Brain microvascular endothelial cell (primary cell): ENCODE data around the gene EIF4A3.

Experiments
- DNase-seq: peaks from one replicate; pipeline ENCODE4 v3.0.0-alpha.2; 2020
- H3K27ac ChIP-seq: fragments of 250-450 bp; sonication (Bioruptor Pico); 2 replicates; pipeline ENCODE4 v1.5.1; 2020; ENCODE audit warnings: mild to moderate bottlenecking, moderate library complexity
- H3K27me3 ChIP-seq: fragments of 250-450 bp; sonication (Bioruptor Pico); replicated peaks from 2 replicates; pipeline ENCODE4 v1.5.1; 2020; ENCODE audit warnings: mild to moderate bottlenecking
- H3K36me3 ChIP-seq: fragments of 250-450 bp; sonication (Bioruptor Pico); replicated peaks from 2 replicates; pipeline ENCODE4 v1.5.1; 2020; ENCODE audit warnings: mild to moderate bottlenecking
- H3K4me3 ChIP-seq: 2 replicates; pipeline ENCODE4 v1.5.1; 2011; ENCODE audit warnings: low read depth, mild to moderate bottlenecking, control low read depth, low read length, moderate library complexity
- CTCF ChIP-seq: IDR thresholded peaks from 2 replicates; pipeline ENCODE4 v1.5.1; 2011; ENCODE audit warnings: low read depth, mild to moderate bottlenecking, moderate library complexity, low read length, control low read depth, inconsistent platforms; ENCODE audit errors: missing control alignments
- in situ Hi-C: cut with HindIII; loops from 2 replicates; pipeline ENCODE4 v1.10.0; 2017; ENCODE audit warnings: low sequenced_read_pairs, low pct_ligation_motif_present

Gene EIF4A3

GRCh38 chr17:80138856-80139426 lies 8.0 kb downstream of the EIF4A3 start:
- Histone ChIP-seq H3K27ac (no peak overlapping the region), H3K27me3 (no peaks in the 10 kb centered on the region), H3K4me3 (no peak overlapping the region), H3K36me3 (peaks cover 86% of the 10 kb centered on the region)
- in situ Hi-C loops, result no loop called here
- no peak for TF ChIP-seq CTCF
- no peak for DNase-seq

DNA sequence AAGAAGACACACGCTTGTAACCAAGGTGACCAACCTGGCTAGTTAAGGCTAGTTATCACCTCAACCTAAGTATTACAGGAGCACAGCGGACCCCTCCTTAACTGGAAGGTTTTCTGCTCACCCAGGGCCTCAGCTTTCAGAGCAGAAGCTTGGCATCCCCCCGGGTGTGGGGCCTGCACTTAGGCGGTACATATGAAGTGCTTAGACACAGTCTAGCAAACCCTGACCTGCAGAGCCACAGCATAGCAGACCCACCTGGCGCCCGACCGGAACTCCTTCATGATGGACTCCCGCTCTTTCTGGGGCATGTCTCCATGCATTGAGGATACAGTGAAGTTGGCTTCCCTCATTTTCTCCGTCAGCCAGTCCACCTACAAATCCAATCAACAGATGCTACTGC lies 9.8 kb downstream of the EIF4A3 start:
- in situ Hi-C loops, result no loop called here
- no peak for TF ChIP-seq CTCF

GRCh38 chr17:80133626-80133970 lies 13.3 kb downstream of the EIF4A3 start:
- H3K36me3 ChIP-seq, result peaks cover 55% of the 10 kb centered on the region

More for the DNA sequence above, 9.8 kb downstream of the EIF4A3 start:
- H3K36me3 ChIP-seq, result peaks cover 80% of the 10 kb centered on the region
- H3K27ac ChIP-seq, result no peak overlapping the region
- no peak for DNase-seq
- no peaks in the 10 kb centered on the region for H3K27me3 ChIP-seq
- H3K4me3 ChIP-seq, result no peak overlapping the region

GRCh38 chr17:80132906-80133625 lies 13.9 kb downstream of the EIF4A3 start:
- DNase-seq, result no peak
- H3K27ac ChIP-seq, result no peak overlapping the region
- TF ChIP-seq CTCF, result no peak
- H3K36me3 ChIP-seq, result peaks cover 49% of the 10 kb centered on the region
- H3K27me3 ChIP-seq, result no peaks in the 10 kb centered on the region
- in situ Hi-C loops, result no loop called here
- no peak overlapping the region for H3K4me3 ChIP-seq

More at GRCh38 chr17:80133626-80133970, 13.3 kb downstream of the EIF4A3 start:
- Histone ChIP-seq H3K27me3 (no peaks in the 10 kb centered on the region), H3K27ac (no peak overlapping the region), H3K4me3 (no peak overlapping the region)
- no peak for DNase-seq
- in situ Hi-C loops, result no loop called here
- TF ChIP-seq CTCF, result no peak

GRCh38 chr17:80130992-80131391 lies 15.9 kb downstream of the EIF4A3 start:
- no peak for TF ChIP-seq CTCF
- Histone ChIP-seq H3K36me3 (peaks cover 28% of the 10 kb centered on the region), H3K4me3 (no peak overlapping the region), H3K27ac (no peak overlapping the region), H3K27me3 (no peaks in the 10 kb centered on the region)
- in situ Hi-C loops, result no loop called here
- no peak for DNase-seq
